Measurements from ENCODE around the gene CSF1R.

CSF1R gene

DNA sequence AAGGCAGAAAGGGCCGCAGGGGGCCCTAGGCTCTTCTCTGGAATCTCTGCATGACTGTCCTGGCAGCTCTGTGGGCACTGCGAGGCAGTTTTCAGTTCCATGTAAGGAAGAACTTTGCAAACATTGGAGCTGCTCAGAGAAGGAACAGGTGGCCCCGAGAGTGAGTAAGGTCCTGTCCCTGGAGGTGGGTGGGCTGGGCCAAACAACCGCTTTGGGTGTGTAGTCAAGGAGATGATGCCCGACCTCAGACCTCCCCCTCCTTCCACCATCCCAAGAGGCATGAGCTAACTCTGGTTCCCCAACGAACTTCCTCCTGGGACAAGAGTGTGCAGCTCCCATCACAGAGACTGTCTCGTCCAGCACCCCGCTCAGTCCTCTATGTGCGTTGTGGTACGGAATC is 20.5 kb downstream of the CSF1R start:
- ChIA-PET POLR2A (interaction anchor here (1.1 kb wide), 1 partner anchor 65 kb away, joined by 3 read pairs; the partner anchor contains the start of genes HMGXB3 and TIGD6), CTCF (interaction anchor here (0.5 to 0.6 kb wide), 2 partner anchors 16 to 379 kb away, joined by 3 read pairs; no protein-coding TSS in a partner anchor)
- no peak for TF ChIP-seq ZNF580 (tag by site-specific recombination; IDR thresholded peaks at IDR 0.05)
- TF ChIP-seq ZNF600 (tag by site-specific recombination; IDR thresholded peaks at IDR 0.05), result 0 out of 2 replicates have a peak, but pooled peaks have one; percentile 17
- Histone ChIP-seq H3K4me1 (ENCODE audit: control insufficient read depth, insufficient read depth, low read length) (no peaks in the 10 kb centered on the region), H3K27ac (ENCODE audit: extremely low read depth, low read depth, low read length) (no peak overlapping the region), H3K9me3 (ENCODE audit: control insufficient read depth, insufficient read depth, low read depth, low read length) (no peaks in the 10 kb centered on the region), H3K4me3 (ENCODE audit: low read depth, low read length) (no peak overlapping the region), H3K36me3 (ENCODE audit: control insufficient read depth in 2 of 2, insufficient read depth in 1 of 2, low read length in 2 of 2) (no peaks in the 10 kb centered on the region)

GRCh38 chr5:150065346-150065745 is 21.0 kb downstream of the CSF1R start:
- no peak for TF ChIP-seq ZBTB44 (tag by site-specific recombination; IDR thresholded peaks at IDR 0.05)
- peak; percentile 23; the same call in 1 of the 2 replicates for TF ChIP-seq ZIC2 (tag by site-specific recombination; IDR thresholded peaks at IDR 0.05)
- no peaks in the 10 kb centered on the region for H3K9me3 ChIP-seq (ENCODE audit: control insufficient read depth, insufficient read depth, low read depth, low read length)
- POLR2A ChIA-PET, result interaction anchor here (0.7 to 1.1 kb wide), 2 partner anchors 56 to 65 kb away, joined by 3 read pairs; partner anchors contain the start of genes HMGXB3 and TIGD6
- H3K36me3 ChIP-seq (ENCODE audit: control insufficient read depth in 2 of 2, insufficient read depth in 1 of 2, low read length in 2 of 2), result no peaks in the 10 kb centered on the region
- H3K4me3 ChIP-seq (ENCODE audit: low read depth, low read length), result no peak overlapping the region
- CTCF ChIA-PET, result interaction anchor here (0.6 to 2.0 kb wide), 2 partner anchors 16 to 213 kb away, joined by 3 to 6 read pairs; no protein-coding TSS in a partner anchor
- H3K27ac ChIP-seq (ENCODE audit: extremely low read depth, low read depth, low read length), result no peak overlapping the region
- H3K4me1 ChIP-seq (ENCODE audit: control insufficient read depth, insufficient read depth, low read length), result no peaks in the 10 kb centered on the region

DNA sequence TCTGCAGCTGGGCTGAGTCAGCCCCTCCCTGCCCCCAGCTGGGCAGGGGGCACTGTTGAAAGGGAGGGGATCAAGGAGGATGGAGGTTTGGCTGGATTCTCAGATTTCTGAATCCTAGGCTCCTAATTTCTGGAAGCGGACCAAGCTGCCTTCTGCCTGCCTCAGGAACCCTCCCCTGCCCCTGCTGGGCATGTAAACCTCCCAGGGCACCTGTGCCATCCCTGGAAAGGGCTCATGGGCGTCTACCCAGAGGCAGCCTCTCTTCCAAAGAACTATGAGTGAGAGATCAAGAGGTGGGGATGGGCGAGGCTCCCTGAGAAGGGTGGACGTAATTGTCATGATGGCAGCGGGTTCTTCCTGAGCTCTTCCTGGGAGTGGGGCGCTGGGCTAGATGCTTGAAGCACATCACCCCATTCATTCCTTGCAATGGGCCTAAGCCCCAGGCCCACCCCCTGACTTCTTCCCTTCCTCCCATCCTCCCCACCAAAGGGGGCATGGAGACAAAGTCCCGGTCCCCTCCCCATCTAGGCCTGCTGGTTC is 21.6 kb downstream of the CSF1R start:
- CTCF ChIA-PET, result interaction anchor here (0.6 to 2.0 kb wide), 3 partner anchors 43 to 231 kb away, joined by 3 to 6 read pairs (median 6); no protein-coding TSS in a partner anchor
- H3K9me3 ChIP-seq (ENCODE audit: control insufficient read depth, insufficient read depth, low read depth, low read length), result no peaks in the 10 kb centered on the region
- POLR2A ChIA-PET, result interaction anchor here (0.7 kb wide), 1 partner anchor 56 kb away, joined by 3 read pairs; no protein-coding TSS in a partner anchor
- H3K27ac ChIP-seq (ENCODE audit: extremely low read depth, low read depth, low read length), result no peak overlapping the region
- TF ChIP-seq, protein P1, sequence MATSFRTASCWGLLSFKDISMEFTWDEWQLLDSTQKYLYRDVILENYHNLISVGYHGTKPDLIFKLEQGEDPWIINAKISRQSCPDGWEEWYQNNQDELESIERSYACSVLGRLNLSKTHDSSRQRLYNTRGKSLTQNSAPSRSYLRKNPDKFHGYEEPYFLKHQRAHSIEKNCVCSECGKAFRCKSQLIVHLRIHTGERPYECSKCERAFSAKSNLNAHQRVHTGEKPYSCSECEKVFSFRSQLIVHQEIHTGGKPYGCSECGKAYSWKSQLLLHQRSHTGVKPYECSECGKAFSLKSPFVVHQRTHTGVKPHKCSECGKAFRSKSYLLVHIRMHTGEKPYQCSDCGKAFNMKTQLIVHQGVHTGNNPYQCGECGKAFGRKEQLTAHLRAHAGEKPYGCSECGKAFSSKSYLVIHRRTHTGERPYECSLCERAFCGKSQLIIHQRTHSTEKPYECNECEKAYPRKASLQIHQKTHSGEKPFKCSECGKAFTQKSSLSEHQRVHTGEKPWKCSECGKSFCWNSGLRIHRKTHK (tag by site-specific recombination; IDR thresholded peaks at IDR 0.05), result no peak
- TF ChIP-seq ZNF629 (tag by site-specific recombination; IDR thresholded peaks at IDR 0.05) (no peak), ZSCAN23 (tag by site-specific recombination; IDR thresholded peaks at IDR 0.05) (no peak), ZNF416 (tag by site-specific recombination; IDR thresholded peaks at IDR 0.05) (no peak)
- H3K36me3 ChIP-seq (ENCODE audit: control insufficient read depth in 2 of 2, insufficient read depth in 1 of 2, low read length in 2 of 2), result no peaks in the 10 kb centered on the region
- no peaks in the 10 kb centered on the region for H3K4me1 ChIP-seq (ENCODE audit: control insufficient read depth, insufficient read depth, low read length)
- H3K4me3 ChIP-seq (ENCODE audit: low read depth, low read length), result no peak overlapping the region

- TF ChIP-seq ZNF426 (tag by site-specific recombination; IDR thresholded peaks at IDR 0.05) (no peak), MYNN (tag by site-specific recombination; IDR thresholded peaks at IDR 0.05; ENCODE audit: borderline replicate concordance) (no peak), ZNF121 (tag by site-specific recombination; IDR thresholded peaks at IDR 0.05) (no peak), ZNF701 (tag by site-specific recombination; IDR thresholded peaks at IDR 0.05) (no peak), ZNF223 (tag by site-specific recombination; IDR thresholded peaks at IDR 0.05) (no peak), ZBTB20 (tag by site-specific recombination; IDR thresholded peaks at IDR 0.05) (no peak), HOXC10 (CRISPR knock-in tag; IDR thresholded peaks at IDR 0.05) (no peak), ZSCAN16 (tag by site-specific recombination; IDR thresholded peaks at IDR 0.05) (no peak), GLI4 (tag by site-specific recombination; IDR thresholded peaks at IDR 0.05) (no peak), ZNF140 (tag by site-specific recombination; IDR thresholded peaks at IDR 0.05) (no peak)
- H3K36me3 ChIP-seq (ENCODE audit: control insufficient read depth in 2 of 2, insufficient read depth in 1 of 2, low read length in 2 of 2), result no peaks in the 10 kb centered on the region
These were observed 22.7 kb downstream of the CSF1R start for GRCh38 chr5:150063638-150064037.

More at GRCh38 chr5:150063638-150064037, 22.7 kb downstream of the CSF1R start:
- Histone ChIP-seq H3K4me3 (ENCODE audit: low read depth, low read length) (no peak overlapping the region), H3K4me1 (ENCODE audit: control insufficient read depth, insufficient read depth, low read length) (no peaks in the 10 kb centered on the region), H3K9me3 (ENCODE audit: control insufficient read depth, insufficient read depth, low read depth, low read length) (no peaks in the 10 kb centered on the region), H3K27ac (ENCODE audit: extremely low read depth, low read depth, low read length) (no peak overlapping the region)
- ChIA-PET CTCF (interaction anchor here (1.5 to 2.0 kb wide), 2 partner anchors 211 to 230 kb away, joined by 6 read pairs; no protein-coding TSS in a partner anchor), POLR2A (interaction anchor here (0.5 kb wide), 1 partner anchor 10 kb away, joined by 6 read pairs; no protein-coding TSS in a partner anchor)

Data from HEK293 (cell line).